Suprapubic skin (tissue), 4 donors: ENCODE measurements around the gene PHPT1.

Experiments
- EP300 ChIP-seq: sonication (generic); formaldehyde crosslinking; IDR thresholded peaks from one replicate; pipeline ENCODE4 v1.6.1; 2017; ENCODE audit warnings: antibody characterized with exemption
- POLR2AphosphoS5 ChIP-seq, 3 donors: sonication (generic); formaldehyde crosslinking; IDR thresholded peaks; one replicate each; pipeline ENCODE4 v1.6.1; 2017; ENCODE audit warnings: antibody characterized with exemption in 3 of 3
- TF ChIP-seq, protein P1 (sequence below), 2 donors: fragments of 200-600 bp in 1 of 2; fragments of 450-650 bp in 1 of 2; sonication (generic) in 1 of 2; IDR thresholded peaks; one replicate each; pipeline ENCODE4 v1.5.1; 2016 to 2019; ENCODE audit warnings: antibody characterized with exemption in 2 of 2, mild to moderate bottlenecking in 1 of 2, moderate library complexity in 1 of 2

- TF ChIP-seq, protein P1, sequence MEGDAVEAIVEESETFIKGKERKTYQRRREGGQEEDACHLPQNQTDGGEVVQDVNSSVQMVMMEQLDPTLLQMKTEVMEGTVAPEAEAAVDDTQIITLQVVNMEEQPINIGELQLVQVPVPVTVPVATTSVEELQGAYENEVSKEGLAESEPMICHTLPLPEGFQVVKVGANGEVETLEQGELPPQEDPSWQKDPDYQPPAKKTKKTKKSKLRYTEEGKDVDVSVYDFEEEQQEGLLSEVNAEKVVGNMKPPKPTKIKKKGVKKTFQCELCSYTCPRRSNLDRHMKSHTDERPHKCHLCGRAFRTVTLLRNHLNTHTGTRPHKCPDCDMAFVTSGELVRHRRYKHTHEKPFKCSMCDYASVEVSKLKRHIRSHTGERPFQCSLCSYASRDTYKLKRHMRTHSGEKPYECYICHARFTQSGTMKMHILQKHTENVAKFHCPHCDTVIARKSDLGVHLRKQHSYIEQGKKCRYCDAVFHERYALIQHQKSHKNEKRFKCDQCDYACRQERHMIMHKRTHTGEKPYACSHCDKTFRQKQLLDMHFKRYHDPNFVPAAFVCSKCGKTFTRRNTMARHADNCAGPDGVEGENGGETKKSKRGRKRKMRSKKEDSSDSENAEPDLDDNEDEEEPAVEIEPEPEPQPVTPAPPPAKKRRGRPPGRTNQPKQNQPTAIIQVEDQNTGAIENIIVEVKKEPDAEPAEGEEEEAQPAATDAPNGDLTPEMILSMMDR (IDR thresholded peaks at IDR 0.05), result no peak
- TF ChIP-seq POLR2AphosphoS5 (IDR thresholded peaks at IDR 0.05) (no peak), EP300 (no peak)
Observed at GRCh38 chr9:136808075-136808805, 41.0 kb upstream of the PHPT1 start.
